ENCODE measurements around the gene SLC4A11.
A peak's percentile ranks its signal among the peaks of the same experiment; 100 is the strongest.

SLC4A11 gene

DNA sequence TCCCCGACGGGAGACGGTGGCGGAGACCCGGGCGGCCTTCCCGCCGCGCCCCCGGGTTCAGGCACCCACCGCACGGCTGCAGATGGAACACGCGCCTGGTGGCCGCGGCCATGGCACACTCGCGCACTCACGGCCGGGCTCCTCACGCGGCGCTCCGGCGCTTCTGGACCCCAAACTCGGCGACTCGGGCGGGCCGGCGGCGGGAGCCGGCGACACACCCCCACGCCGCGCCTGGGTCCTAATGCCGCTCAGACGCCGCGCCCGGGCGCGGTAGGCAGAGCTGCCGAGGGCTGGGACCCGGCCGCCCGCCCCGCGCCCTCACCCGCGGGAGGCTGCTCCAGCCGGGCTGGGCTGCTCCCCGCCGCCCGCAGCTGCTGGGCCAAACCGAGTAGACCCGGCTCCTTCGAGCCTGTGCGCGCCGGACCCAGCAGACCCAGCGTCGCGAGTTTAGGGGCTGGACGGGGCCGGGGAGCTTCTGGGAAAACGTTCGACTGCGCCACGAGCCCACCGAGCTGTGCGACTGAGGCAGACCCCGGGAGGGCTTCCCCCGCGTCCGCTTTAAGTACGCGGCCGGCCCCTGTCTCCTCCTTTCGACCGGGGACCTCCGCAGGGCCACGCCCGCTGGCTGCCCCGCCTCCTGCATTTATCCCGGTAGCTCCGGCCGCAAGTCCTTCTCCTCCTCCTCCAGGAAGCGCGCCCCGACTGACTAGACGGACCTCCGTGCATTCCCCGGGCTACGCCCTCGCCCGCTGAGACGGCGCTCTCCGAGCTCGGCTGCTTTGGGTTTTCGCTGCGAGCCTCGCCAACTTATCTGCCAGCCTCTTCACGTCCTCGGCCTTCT is at the start of gene SLC4A11:
Gene SLC4A11, minus strand, starts transcription at position 165 of the 841 bp plus-strand sequence. Its CDS starts 53 bp downstream, at position 112.
- H3K27ac ChIP-seq, result no peak within 1 kb of the TSS
- DNase-seq (ENCODE audit: low spot score), result no peak
- peak within 1 kb of the TSS; percentile 77 for H3K4me3 ChIP-seq
- TF ChIP-seq, protein P1, sequence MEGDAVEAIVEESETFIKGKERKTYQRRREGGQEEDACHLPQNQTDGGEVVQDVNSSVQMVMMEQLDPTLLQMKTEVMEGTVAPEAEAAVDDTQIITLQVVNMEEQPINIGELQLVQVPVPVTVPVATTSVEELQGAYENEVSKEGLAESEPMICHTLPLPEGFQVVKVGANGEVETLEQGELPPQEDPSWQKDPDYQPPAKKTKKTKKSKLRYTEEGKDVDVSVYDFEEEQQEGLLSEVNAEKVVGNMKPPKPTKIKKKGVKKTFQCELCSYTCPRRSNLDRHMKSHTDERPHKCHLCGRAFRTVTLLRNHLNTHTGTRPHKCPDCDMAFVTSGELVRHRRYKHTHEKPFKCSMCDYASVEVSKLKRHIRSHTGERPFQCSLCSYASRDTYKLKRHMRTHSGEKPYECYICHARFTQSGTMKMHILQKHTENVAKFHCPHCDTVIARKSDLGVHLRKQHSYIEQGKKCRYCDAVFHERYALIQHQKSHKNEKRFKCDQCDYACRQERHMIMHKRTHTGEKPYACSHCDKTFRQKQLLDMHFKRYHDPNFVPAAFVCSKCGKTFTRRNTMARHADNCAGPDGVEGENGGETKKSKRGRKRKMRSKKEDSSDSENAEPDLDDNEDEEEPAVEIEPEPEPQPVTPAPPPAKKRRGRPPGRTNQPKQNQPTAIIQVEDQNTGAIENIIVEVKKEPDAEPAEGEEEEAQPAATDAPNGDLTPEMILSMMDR (IDR thresholded peaks at IDR 0.05), result no peak

DNA sequence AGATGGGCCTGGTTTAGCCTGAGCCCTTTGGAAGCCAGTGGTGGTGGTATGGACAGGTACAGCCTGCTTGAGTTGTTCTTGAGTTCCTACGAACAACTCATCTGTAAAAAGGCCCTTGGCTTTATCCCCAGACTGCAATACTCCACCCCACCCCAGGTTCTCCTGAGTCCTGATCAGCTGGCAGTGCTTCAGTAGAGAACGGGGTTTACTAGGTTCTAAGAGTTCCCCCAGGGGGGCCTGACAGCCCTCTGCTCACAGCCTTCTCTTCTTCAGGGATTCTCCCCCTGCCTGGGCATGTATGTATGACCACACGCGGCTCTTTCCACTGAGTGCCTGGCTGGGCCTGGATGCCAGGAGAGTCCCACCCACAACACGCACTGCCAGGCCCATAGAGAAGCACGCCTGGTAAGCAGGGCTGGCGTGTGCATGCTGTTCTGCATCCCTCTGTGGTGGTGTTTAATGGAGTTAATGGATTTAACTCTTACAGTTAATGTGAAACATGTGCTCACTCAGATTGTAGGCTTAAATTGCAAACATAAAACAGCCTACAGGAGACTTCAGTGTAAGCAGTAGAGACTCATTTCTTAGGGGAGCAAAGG is 44.3 kb upstream of the SLC4A11 start:
- Histone ChIP-seq H3K4me3 (no peak overlapping the region), H3K27ac (no peak overlapping the region)
- no peak for DNase-seq (ENCODE audit: low spot score)
- TF ChIP-seq, protein P1 (IDR thresholded peaks at IDR 0.05), result no peak

DNA sequence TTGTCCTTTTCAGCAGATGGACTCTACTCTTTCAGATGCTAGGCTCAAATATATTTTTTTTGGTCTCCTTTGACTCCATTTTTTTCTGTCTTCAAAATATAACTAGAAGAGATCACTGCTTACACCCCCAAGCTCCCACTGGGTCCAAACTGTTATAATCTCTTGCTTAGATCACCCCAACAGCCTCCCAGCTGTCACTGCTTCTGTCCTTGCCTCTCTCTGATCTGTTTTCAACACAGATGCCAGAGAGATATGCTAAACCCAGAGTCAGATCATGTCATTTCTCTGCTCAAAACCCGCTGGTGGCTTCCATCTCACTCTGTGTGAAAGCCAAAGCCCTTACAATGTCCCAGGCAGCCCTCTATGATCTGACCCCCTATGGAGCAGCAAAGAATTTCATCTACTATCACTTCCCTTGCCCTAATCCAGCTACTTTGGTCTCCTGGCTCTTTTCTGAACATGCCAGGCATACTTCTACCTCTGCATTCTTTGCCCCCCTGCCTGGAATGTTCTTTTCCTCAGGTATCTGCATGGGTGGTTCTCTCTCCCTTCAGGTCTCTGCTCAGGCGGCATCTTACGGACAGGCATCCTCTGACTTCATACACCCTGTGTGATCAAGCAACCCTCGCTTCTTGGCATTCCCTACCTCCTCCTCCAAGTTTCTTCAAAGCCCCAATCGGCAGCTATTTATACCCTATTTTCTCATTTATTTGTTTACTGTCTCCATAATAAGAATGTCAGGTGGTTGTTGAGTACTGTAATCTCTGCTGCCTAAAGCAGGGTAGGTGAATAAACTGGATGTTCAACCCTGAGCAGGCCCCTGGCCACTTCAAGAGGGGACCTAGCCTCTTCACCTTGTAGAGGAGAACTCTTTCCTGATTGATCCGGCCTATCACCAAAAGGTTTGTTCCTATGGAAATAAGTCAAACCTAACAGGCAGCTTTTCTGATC is 43.6 kb upstream of the SLC4A11 start:
- Histone ChIP-seq H3K4me3 (no peak overlapping the region), H3K27ac (no peak overlapping the region)
- DNase-seq (ENCODE audit: low spot score), result no peak
- TF ChIP-seq, protein P1 (IDR thresholded peaks at IDR 0.05), result no peak

DNA sequence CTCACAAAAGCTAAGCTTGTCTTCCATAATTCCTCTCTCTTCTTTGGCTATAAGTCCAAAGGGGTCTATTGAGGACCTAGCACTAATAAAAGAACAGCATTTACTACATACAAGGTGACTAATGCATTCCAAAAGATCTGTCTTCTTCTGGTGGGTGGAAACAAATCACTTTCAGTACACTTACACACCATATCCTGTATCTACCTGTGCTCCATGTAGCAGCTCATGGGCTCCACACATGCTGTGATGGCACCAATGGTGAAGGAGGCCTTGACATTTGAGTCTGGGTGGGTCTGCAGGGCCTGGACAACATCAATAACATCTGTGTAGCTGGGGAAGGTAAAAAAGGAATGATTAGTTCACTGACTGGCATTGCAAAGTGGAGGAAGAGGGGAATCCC is 42.4 kb upstream of the SLC4A11 start:
- Histone ChIP-seq H3K4me3 (no peak overlapping the region), H3K27ac (no peak overlapping the region)
- DNase-seq (ENCODE audit: low spot score), result no peak
- TF ChIP-seq, protein P1 (IDR thresholded peaks at IDR 0.05), result no peak

DNA sequence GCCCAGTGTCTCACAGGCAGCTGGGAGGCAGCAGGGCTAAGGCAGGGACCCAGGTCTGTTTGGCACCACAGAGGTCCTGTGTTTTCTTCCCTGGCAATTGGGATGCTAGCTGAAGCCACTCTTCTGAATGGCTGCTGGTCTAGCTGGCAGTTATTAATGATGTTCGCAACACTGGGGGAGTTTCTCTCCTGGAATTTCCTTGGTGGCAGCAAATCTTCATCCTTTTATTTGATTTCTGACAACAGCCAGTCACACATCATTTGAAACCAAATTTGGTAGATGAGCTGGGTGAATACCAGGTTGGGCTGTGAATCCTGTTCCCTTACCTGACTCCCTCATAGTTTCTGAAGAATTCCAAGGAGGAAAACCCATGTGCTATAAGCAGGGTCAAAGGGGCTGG is 40.8 kb upstream of the SLC4A11 start:
- H3K4me3 ChIP-seq, result no peak overlapping the region
- TF ChIP-seq, protein P1 (IDR thresholded peaks at IDR 0.05), result no peak
- DNase-seq (ENCODE audit: low spot score), result no peak
- no peak overlapping the region for H3K27ac ChIP-seq

DNA sequence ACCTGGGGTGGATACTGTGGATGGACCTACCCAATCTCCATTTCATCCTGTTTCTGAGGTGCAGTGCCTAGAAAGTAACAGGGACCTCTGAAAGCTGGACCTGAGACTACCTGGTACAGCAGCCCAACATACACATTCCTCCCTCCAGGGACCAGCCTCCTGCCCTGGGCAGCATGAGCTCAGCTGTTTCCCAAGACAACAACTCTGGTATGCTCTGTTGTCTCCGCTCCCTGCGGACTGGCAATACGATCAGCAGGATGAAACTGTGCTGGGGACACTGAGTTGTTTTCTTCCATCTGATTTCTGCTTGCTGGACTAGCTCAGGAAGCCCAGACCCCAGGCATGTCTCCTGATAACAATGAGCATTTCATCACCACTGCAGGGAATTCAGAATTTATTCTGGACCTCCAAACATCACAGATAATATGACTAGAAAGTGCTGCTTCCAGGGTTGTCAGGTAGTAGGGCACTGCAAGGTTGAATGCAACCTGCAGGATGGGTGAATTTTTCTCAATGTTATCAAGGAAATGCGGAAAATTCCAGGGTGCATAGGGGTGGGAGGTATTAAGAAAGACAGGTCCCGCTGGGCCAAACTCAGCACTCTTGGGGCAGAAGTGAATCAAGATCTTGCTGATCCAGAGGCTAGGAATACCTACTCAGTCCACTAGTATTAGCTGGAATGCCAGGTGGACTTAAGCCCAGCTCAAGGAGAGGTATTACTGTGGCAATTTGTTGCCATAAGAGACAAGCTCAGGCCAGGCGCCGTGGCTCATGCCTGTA is 38.9 kb upstream of the SLC4A11 start:
- no peak overlapping the region for H3K4me3 ChIP-seq
- no peak overlapping the region for H3K27ac ChIP-seq
- TF ChIP-seq, protein P1 (IDR thresholded peaks at IDR 0.05), result no peak
- no peak for DNase-seq (ENCODE audit: low spot score)
